Activated T-helper 17 cell treated with anti-CD3 and anti-CD28 coated beads, Interleukin-2, amount 50 U/mL, for 72 hours (primary cell): ENCODE data around the gene IGSF21. TPM values are rescaled to one million over a fixed set of nuclear protein-coding genes. Genes with fewer than 3 reads are reported as not detected.

Source experiments
- ATAC-seq: fragments of 150-1000 bp; cut with Tn5 transposase; replicated peaks from 2 replicates; pipeline ENCODE4 v1.10.0; 2021; ENCODE audit warnings: mild to moderate bottlenecking, moderate library complexity
- H3K27ac Mint-ChIP-seq: one replicate; pipeline ENCODE4 v1.8.0; 2022; ENCODE audit warnings: mixed read lengths
- H3K27me3 Mint-ChIP-seq: one replicate; pipeline ENCODE4 v1.8.0; 2022; ENCODE audit warnings: mixed read lengths
- H3K36me3 Mint-ChIP-seq: one replicate; pipeline ENCODE4 v1.8.0; 2022; ENCODE audit warnings: low read depth, mild to moderate bottlenecking, mixed read lengths
- H3K4me1 Mint-ChIP-seq: one replicate; pipeline ENCODE4 v1.8.0; 2022; ENCODE audit warnings: mixed read lengths
- H3K4me3 Mint-ChIP-seq: one replicate; pipeline ENCODE4 v1.8.0; 2022; ENCODE audit warnings: mild to moderate bottlenecking, mixed read lengths
- H3K9me3 Mint-ChIP-seq: one replicate; pipeline ENCODE4 v1.8.0; 2022; ENCODE audit warnings: mixed read lengths
- total RNA-seq, 2 donors: library from RNA; stranded (reverse); gene quantifications; one replicate each; pipeline ENCODE4 v1.2.3, GENCODE V29; 2022

Gene IGSF21
- total RNA-seq, 2 donors from 2014 or later = not detected

GRCh38 chr1:18119771-18120377 is 12.3 kb downstream of the IGSF21 start:
- ATAC-seq = no peak

DNA sequence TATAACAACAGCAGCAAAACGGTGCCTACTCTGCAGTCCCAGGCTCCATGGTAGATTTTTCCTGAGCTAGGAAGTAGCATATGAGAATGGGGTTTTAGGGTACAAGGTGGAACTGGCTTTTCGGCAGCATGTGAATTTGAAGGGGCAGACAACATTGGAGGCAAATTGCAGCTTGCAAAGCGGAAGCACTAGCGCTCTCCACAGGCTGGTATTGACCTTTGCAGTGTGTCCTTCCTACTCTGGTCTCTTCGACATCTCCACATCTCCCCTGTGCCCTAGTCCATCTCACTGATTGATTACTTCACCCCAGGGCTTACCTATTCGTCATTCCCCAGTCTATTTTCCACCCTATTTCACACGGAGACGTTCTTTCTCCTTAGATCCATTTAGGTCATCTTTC is 13.0 kb downstream of the IGSF21 start:
- Mint-ChIP-seq H3K27ac (no peak overlapping the region), H3K36me3 (no peaks in the 10 kb centered on the region), H3K27me3 (peaks cover 46% of the 10 kb centered on the region), H3K9me3 (peaks cover 4% of the 10 kb centered on the region), H3K4me1 (no peaks in the 10 kb centered on the region), H3K4me3 (no peak overlapping the region)
- no peak for ATAC-seq

More at GRCh38 chr1:18119771-18120377, 12.3 kb downstream of the IGSF21 start:
- Mint-ChIP-seq H3K36me3 (no peaks in the 10 kb centered on the region), H3K4me3 (no peak overlapping the region), H3K4me1 (no peaks in the 10 kb centered on the region), H3K27me3 (peaks cover 52% of the 10 kb centered on the region), H3K9me3 (peaks cover 4% of the 10 kb centered on the region), H3K27ac (no peak overlapping the region)

DNA sequence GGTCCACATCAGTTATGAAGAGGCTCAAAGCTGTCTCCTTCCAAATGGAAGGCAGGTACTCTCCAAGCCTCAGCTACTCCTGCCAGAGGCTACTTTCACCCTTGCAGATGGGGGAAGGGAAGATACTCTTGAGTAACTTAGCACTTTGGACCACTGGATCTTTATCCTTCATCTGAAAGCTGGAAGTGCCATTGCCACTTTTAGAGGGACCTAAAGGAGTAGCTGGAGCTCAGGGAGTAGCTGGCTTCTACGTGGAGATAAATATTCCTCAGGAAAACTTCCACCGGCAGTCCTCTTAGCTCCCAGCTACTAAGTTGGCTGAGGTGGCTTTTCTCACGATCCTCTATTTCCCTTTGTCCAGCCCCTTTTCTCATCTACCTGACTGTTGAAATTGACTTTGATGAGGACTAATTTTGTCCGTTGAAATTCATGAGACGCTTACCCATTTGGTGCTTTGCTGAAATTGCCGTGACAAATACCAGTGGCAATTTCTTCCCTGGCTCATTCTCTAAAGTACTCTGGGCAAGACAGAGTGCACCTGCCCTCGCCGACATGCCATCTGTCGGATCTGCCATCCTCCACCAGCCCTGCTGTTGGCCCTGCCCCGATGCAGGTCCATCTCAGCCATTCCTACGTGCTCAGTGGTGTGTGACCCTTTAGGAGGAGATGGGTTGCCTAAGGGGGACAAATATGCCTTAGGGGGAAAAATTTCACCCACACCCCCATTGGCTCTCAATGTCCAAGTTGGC is 13.6 kb downstream of the IGSF21 start:
- no peak overlapping the region for H3K4me3 Mint-ChIP-seq
- H3K4me1 Mint-ChIP-seq = no peaks in the 10 kb centered on the region
- H3K36me3 Mint-ChIP-seq = no peaks in the 10 kb centered on the region
- peaks cover 4% of the 10 kb centered on the region for H3K9me3 Mint-ChIP-seq
- H3K27ac Mint-ChIP-seq = no peak overlapping the region
- H3K27me3 Mint-ChIP-seq = peaks cover 42% of the 10 kb centered on the region
- ATAC-seq = no peak

- H3K27ac Mint-ChIP-seq = no peak overlapping the region
- no peaks in the 10 kb centered on the region for H3K36me3 Mint-ChIP-seq
- peaks cover 28% of the 10 kb centered on the region for H3K27me3 Mint-ChIP-seq
- peaks cover 4% of the 10 kb centered on the region for H3K9me3 Mint-ChIP-seq
- no peaks in the 10 kb centered on the region for H3K4me1 Mint-ChIP-seq
- ATAC-seq = no peak
- no peak overlapping the region for H3K4me3 Mint-ChIP-seq
These were observed 15.9 kb downstream of the IGSF21 start for GRCh38 chr1:18123467-18123992.

DNA sequence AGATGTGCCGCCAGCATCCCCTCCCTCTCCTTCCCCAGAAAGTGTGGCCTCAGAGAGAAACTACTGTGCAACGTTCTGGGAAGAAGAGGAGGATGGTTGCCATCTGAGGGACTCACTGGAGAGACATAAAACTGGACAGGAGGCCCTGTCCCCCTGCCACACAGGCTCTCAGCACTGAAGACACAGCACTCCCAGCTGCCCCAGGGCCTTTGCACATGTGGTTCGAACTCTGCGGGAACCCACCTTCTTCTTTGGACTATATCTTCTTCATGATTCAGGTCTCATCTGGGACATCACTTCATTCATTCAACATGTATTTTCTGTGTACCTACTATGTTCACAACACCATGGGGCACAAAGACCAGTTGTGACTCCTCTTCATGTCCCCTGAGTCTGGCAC is 17.4 kb downstream of the IGSF21 start:
- Mint-ChIP-seq H3K9me3 (no peaks in the 10 kb centered on the region), H3K4me3 (no peak overlapping the region), H3K36me3 (no peaks in the 10 kb centered on the region), H3K27ac (no peak overlapping the region), H3K4me1 (no peaks in the 10 kb centered on the region), H3K27me3 (peaks cover 20% of the 10 kb centered on the region)
- ATAC-seq = no peak

DNA sequence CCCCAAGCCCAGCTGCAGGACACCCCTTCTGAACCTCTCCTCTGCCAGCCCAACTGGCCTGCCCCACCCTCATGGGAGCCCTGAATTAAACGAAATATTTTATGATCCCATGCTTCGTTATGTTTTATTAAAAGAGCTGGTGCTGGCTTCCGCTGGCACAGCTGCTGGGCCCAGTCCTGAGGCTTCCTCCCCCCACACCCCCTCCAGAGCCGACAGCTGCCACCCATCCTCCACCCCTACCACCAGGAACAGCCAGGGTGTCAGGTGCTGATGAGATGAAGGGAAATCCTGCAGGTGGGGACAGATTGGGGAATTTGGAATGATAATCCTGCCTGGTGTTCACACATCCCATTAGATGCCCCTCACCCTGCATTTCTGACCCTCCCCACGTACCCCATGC is 19.0 kb downstream of the IGSF21 start:
- no peaks in the 10 kb centered on the region for H3K9me3 Mint-ChIP-seq
- H3K4me3 Mint-ChIP-seq = no peak overlapping the region
- H3K36me3 Mint-ChIP-seq = no peaks in the 10 kb centered on the region
- no peaks in the 10 kb centered on the region for H3K4me1 Mint-ChIP-seq
- H3K27ac Mint-ChIP-seq = no peak overlapping the region
- no peak for ATAC-seq
- H3K27me3 Mint-ChIP-seq = peaks cover 13% of the 10 kb centered on the region

DNA sequence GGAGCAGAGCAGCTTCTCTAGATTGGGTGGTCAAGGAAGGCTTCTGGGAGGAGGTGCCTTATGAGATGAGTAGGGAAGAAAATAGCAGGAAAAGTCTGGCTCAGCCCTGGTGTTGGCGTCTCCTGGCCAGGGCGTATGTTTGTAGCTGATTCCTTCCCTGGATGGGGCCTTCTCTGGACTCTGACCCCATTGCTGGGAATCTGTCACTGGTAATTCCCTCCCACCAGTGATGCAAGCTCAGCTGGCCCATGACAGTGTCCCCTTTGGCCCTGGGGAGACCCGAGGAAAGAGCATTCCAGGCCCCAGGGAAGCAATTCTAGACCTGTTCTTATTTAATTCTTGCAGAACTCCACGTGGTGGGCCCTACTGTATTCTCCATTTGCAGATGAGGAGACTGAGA is 20.7 kb downstream of the IGSF21 start:
- ATAC-seq = no peak
- no peaks in the 10 kb centered on the region for H3K4me1 Mint-ChIP-seq
- no peaks in the 10 kb centered on the region for H3K36me3 Mint-ChIP-seq
- peaks cover 9% of the 10 kb centered on the region for H3K27me3 Mint-ChIP-seq
- H3K9me3 Mint-ChIP-seq = no peaks in the 10 kb centered on the region
- no peak overlapping the region for H3K4me3 Mint-ChIP-seq
- H3K27ac Mint-ChIP-seq = no peak overlapping the region

DNA sequence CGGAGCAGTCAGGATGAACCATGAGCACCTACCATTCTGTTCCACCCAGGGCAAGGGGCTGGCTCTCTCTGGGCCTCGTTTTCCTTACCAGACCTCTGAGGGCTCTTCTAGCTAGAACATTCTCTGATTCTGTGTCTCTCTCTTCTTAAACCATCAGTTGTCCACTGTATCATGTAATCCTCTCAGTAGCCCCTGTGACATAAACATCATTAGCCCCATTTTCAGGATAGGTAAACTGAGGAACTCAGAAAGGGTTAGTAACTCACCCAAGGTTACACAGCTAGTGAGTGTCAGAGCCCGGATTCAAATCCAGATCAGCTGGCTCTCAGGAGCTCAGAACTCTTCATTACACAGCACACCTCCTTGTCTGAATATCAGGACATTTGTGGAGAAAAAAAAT is 22.8 kb downstream of the IGSF21 start:
- ATAC-seq = no peak
- Mint-ChIP-seq H3K4me1 (no peaks in the 10 kb centered on the region), H3K9me3 (no peaks in the 10 kb centered on the region), H3K36me3 (no peaks in the 10 kb centered on the region), H3K27ac (no peak overlapping the region), H3K27me3 (peaks cover 10% of the 10 kb centered on the region), H3K4me3 (no peak overlapping the region)

- Mint-ChIP-seq H3K27ac (no peak overlapping the region), H3K4me1 (no peaks in the 10 kb centered on the region), H3K36me3 (no peaks in the 10 kb centered on the region), H3K9me3 (no peaks in the 10 kb centered on the region), H3K4me3 (no peak overlapping the region), H3K27me3 (peaks cover 10% of the 10 kb centered on the region)
- ATAC-seq = no peak
These were observed 24.6 kb downstream of the IGSF21 start for GRCh38 chr1:18132022-18132710.

DNA sequence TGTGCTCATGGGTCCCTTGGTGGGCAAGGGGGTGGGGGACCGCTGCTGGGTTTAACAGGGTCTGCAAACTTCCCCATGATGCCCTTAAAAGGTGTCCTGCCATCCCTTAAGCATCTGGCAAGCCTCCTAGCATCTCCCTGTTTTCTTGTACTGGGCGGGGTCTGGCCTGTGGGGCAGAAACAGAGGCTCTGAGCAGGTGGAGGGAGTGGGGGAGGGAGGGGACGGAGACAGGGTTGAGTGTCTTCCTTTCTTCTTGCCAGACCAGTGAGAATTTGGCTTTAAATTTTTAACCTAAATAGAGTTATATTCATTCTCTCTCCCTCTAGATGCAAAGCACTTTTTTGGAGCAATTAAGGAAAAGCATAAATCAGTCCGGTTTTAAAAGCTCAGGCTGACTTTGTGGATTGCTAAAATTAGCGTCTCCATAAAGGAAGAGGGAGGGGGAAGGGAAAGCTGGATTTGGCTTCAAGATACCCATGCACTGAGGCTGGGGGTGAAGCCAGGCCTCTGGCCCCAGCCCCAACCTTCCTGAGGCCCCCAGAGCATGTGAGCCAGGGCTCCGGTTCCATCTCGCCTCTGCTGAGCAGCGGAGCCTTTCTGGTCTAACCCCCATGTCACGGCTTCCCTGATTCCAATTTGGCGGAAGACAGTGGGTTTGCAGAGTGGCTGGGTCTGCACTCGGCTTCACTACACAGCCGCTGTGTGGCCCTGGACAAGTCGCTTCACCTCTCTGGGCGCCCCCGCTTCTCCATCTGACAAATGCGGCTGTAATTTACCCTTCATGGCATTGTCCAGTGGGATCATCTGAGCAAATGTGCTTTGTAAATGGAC is 25.3 kb downstream of the IGSF21 start:
- H3K27ac Mint-ChIP-seq = no peak overlapping the region
- peaks cover 9% of the 10 kb centered on the region for H3K27me3 Mint-ChIP-seq
- no peaks in the 10 kb centered on the region for H3K9me3 Mint-ChIP-seq
- ATAC-seq = no peak
- H3K36me3 Mint-ChIP-seq = no peaks in the 10 kb centered on the region
- H3K4me1 Mint-ChIP-seq = no peaks in the 10 kb centered on the region
- no peak overlapping the region for H3K4me3 Mint-ChIP-seq

GRCh38 chr1:18134324-18135046 is 26.9 kb downstream of the IGSF21 start:
- no peaks in the 10 kb centered on the region for H3K9me3 Mint-ChIP-seq
- no peaks in the 10 kb centered on the region for H3K4me1 Mint-ChIP-seq
- peaks cover 9% of the 10 kb centered on the region for H3K27me3 Mint-ChIP-seq
- H3K4me3 Mint-ChIP-seq = no peak overlapping the region
- ATAC-seq = no peak
- no peaks in the 10 kb centered on the region for H3K36me3 Mint-ChIP-seq
- no peak overlapping the region for H3K27ac Mint-ChIP-seq

GRCh38 chr1:18137759-18138345 is 30.3 kb downstream of the IGSF21 start:
- ATAC-seq = no peak
- Mint-ChIP-seq H3K27ac (no peak overlapping the region), H3K4me1 (no peaks in the 10 kb centered on the region), H3K27me3 (peaks cover 13% of the 10 kb centered on the region), H3K9me3 (no peaks in the 10 kb centered on the region), H3K36me3 (no peaks in the 10 kb centered on the region), H3K4me3 (no peak overlapping the region)

DNA sequence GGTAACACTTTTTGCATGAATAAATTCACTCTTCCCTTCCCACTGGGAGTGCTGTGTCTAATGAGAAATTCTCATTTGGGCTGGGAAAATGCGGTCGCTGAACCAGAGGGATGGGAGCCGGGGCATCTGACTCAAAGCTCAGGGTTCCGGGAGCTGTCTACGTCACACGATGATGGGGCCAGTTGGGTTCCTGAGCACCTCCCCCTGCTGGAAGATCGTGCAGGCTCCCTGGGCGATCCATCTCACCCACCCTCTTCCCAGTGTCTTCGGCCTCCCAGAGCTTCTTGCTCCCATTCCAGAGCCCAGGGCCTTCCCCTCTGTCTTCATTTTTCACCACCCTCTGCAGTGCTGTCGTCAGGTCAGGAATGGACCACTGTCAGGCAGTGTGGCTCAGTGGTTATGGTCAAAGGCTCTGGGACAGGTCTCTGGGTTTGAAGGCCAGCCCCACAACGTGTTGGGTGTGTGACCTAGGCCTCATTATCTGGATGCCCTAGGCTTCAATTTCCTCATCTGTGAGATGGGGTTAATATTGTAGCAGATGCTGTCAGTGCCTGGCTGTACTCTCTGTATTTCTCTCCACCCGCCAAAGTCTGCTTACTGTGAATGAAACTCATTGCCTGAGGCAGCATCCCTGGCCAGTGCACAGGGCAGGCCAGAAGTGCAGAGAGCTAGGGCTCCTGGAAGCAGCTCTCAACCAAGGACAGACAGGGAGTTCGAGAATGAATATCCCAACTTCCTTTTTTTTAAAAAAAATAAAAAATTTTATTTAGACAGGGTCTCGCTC is 31.8 kb downstream of the IGSF21 start:
- no peaks in the 10 kb centered on the region for H3K36me3 Mint-ChIP-seq
- no peak overlapping the region for H3K4me3 Mint-ChIP-seq
- no peak for ATAC-seq
- H3K9me3 Mint-ChIP-seq = no peaks in the 10 kb centered on the region
- H3K27ac Mint-ChIP-seq = no peak overlapping the region
- H3K27me3 Mint-ChIP-seq = peaks cover 10% of the 10 kb centered on the region
- H3K4me1 Mint-ChIP-seq = no peaks in the 10 kb centered on the region
